ENCODE data around the gene WDR77.

GRCh38 chr1:111417755-111418154 lies 31.3 kb downstream of the WDR77 start:
- TF ChIP-seq POLR2A (IDR thresholded peaks at IDR 0.05): no peak
- TF ChIP-seq CTCF (IDR thresholded peaks at IDR 0.05): no peak
- TF ChIP-seq EP300 (IDR thresholded peaks at IDR 0.05): no peak

All from gastroesophageal sphincter (tissue), 3 donors.